HFFc6 (cell line): ENCODE data around the gene DMGDH. TPM values are rescaled to one million over a fixed set of nuclear protein-coding genes. Genes with fewer than 3 reads are reported as not detected.

ENCODE experiments used
- DNase-seq: peaks from one replicate; pipeline ENCODE4 v3.0.0-alpha.2; 2018
- H3K27ac Mint-ChIP-seq: 2 replicates; pipeline ENCODE4 v1.8.0; 2020; ENCODE audit warnings: mild to moderate bottlenecking, mixed read lengths
- H3K27me3 Mint-ChIP-seq: 2 replicates; pipeline ENCODE4 v1.8.0; 2021; ENCODE audit warnings: mild to moderate bottlenecking, moderate library complexity, mixed read lengths; ENCODE audit not compliant: insufficient read depth
- H3K36me3 Mint-ChIP-seq: 2 replicates; pipeline ENCODE4 v1.8.0; 2021; ENCODE audit warnings: low read depth, mixed read lengths
- H3K4me1 Mint-ChIP-seq: 2 replicates; pipeline ENCODE4 v1.8.0; 2020; ENCODE audit warnings: low read depth, mixed read lengths
- H3K4me3 Mint-ChIP-seq: 2 replicates; pipeline ENCODE4 v1.8.0; 2020; ENCODE audit warnings: mild to moderate bottlenecking, moderate library complexity, mixed read lengths
- H3K9me3 Mint-ChIP-seq: 2 replicates; pipeline ENCODE4 v1.8.0; 2020; ENCODE audit warnings: mild to moderate bottlenecking, mixed read lengths
- total RNA-seq, 6 experiments: library from RNA; stranded (reverse); fragmentation: NEBNext Ultra II Directional; extraction: Animal tissue kit (Norgen Biotek cat#: 25700); gene quantifications; 2 replicates in 1 of 6; 3 replicates in 5 of 6; pipeline ENCODE4 v1.2.3, GENCODE V29; 2021
- TF ChIP-seq, protein P1 (sequence below): fragments of 200-600 bp; sonication (generic); IDR thresholded peaks from 2 replicates; pipeline ENCODE4 v1.5.0; 2021; ENCODE audit warnings: antibody characterized with exemption, mild to moderate bottlenecking

Gene DMGDH
- total RNA-seq, 6 experiments from 2014 or later: 0.18 to 0.58 (median 0.52) TPM; not detected in 1

DNA sequence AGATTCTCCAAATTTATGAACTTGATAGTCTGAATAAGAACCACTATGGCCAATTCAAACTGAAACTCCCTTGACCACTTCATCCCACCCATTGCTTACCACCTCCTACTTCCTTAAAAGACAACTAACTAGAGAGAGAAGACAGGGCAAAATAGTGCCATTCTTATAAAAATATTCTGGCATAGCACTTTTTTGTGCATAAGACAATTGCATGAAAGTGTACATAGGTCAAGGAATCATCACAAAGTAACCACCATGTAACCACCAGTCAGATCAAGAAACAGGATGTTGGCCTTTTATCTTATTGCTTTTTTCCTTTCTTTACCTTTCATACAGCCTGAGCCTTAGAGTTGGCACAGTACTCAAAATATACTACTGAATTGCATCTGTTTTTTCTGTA lies 76.3 kb downstream of the DMGDH start:
- H3K4me1 Mint-ChIP-seq: no peaks in the 10 kb centered on the region
- no peak for DNase-seq

DNA sequence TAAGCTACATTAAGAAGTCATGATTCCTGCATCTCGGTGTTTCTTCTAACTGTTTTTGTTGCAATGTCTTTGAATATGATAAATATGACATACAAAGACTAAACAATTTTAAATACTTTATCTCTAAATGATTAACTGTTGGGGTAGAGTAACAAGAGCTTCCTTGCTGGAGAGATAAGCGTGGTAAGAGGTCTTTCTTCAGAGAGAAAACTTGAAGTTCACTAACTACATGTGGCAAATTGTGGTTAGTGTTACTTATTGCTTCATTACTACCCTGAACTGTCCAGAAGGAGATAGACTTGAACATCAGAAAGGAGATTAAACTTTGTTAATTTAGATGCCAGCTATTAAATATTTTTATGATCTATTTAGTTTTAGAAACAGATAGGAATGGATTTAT lies 77.3 kb downstream of the DMGDH start:
- TF ChIP-seq, protein P1, sequence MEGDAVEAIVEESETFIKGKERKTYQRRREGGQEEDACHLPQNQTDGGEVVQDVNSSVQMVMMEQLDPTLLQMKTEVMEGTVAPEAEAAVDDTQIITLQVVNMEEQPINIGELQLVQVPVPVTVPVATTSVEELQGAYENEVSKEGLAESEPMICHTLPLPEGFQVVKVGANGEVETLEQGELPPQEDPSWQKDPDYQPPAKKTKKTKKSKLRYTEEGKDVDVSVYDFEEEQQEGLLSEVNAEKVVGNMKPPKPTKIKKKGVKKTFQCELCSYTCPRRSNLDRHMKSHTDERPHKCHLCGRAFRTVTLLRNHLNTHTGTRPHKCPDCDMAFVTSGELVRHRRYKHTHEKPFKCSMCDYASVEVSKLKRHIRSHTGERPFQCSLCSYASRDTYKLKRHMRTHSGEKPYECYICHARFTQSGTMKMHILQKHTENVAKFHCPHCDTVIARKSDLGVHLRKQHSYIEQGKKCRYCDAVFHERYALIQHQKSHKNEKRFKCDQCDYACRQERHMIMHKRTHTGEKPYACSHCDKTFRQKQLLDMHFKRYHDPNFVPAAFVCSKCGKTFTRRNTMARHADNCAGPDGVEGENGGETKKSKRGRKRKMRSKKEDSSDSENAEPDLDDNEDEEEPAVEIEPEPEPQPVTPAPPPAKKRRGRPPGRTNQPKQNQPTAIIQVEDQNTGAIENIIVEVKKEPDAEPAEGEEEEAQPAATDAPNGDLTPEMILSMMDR: no peak
- H3K27ac Mint-ChIP-seq: no peak overlapping the region
- no peaks in the 10 kb centered on the region; the same call in 1 of the 2 replicates for H3K27me3 Mint-ChIP-seq
- DNase-seq: no peak
- H3K36me3 Mint-ChIP-seq: no peaks in the 10 kb centered on the region
- H3K4me3 Mint-ChIP-seq: no peak overlapping the region
- H3K9me3 Mint-ChIP-seq: no peaks in the 10 kb centered on the region
- H3K4me1 Mint-ChIP-seq: no peaks in the 10 kb centered on the region

More for the DNA sequence above, 76.3 kb downstream of the DMGDH start:
- Mint-ChIP-seq H3K4me3 (no peak overlapping the region), H3K36me3 (no peaks in the 10 kb centered on the region), H3K27ac (no peak overlapping the region), H3K27me3 (no peaks in the 10 kb centered on the region; the same call in 1 of the 2 replicates), H3K9me3 (no peaks in the 10 kb centered on the region)
- TF ChIP-seq, protein P1: no peak

DNA sequence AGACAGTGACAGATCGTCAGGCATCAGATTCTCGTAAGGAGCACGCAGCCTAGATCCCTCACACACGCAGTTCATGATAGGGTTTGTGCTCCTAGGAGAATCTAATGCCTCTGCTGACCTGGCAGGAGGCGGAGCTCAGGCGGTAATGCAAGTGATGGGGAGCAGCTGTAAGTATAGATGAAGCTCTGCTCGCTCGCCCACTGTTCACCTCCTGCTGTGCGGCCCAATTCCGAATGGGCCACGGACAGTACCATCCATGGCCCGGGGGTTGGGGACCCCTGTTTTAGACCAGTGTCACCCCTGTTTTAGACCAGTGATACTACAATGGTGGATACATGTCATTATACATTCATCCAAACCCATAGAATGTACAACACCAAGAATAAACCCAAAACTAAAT lies 80.4 kb downstream of the DMGDH start:
- Mint-ChIP-seq H3K27me3 (no peaks in the 10 kb centered on the region; the same call in 1 of the 2 replicates), H3K27ac (no peak overlapping the region), H3K4me1 (peaks cover 14% of the 10 kb centered on the region), H3K4me3 (no peak overlapping the region), H3K9me3 (no peaks in the 10 kb centered on the region), H3K36me3 (no peaks in the 10 kb centered on the region)
- TF ChIP-seq, protein P1: no peak
- no peak for DNase-seq

DNA sequence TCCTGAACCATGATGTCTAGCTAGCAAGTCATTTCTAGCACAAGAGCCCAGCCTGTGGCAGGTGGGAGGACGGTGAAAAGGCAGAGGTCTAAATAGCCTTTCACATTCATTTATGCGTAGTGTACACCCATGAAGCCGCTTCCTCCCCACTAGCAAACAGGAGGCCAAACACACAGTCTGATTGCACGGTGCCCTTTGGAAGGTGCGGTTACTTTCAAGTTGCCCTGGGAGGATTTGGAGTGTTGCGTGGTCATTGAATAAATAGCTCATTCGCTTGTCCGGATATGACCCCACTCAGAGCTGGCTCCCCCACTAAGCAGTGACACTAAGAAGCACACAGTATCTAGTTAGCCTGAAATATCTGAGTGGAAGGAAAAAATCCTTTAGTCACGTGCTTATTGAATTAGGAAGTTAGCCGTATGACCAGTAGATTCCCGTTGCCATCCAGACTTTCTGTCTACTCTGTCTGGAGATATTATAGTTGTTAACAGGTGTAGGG lies 83.7 kb downstream of the DMGDH start:
- H3K27ac Mint-ChIP-seq: peak overlapping the region; percentile 91
- peaks cover 39% of the 10 kb centered on the region for H3K4me1 Mint-ChIP-seq
- H3K36me3 Mint-ChIP-seq: no peaks in the 10 kb centered on the region
- H3K27me3 Mint-ChIP-seq: no peaks in the 10 kb centered on the region
- H3K9me3 Mint-ChIP-seq: no peaks in the 10 kb centered on the region
- peak overlapping the region; percentile 95 for H3K4me3 Mint-ChIP-seq
- peak; percentile 29 for DNase-seq
- TF ChIP-seq, protein P1: no peak

DNA sequence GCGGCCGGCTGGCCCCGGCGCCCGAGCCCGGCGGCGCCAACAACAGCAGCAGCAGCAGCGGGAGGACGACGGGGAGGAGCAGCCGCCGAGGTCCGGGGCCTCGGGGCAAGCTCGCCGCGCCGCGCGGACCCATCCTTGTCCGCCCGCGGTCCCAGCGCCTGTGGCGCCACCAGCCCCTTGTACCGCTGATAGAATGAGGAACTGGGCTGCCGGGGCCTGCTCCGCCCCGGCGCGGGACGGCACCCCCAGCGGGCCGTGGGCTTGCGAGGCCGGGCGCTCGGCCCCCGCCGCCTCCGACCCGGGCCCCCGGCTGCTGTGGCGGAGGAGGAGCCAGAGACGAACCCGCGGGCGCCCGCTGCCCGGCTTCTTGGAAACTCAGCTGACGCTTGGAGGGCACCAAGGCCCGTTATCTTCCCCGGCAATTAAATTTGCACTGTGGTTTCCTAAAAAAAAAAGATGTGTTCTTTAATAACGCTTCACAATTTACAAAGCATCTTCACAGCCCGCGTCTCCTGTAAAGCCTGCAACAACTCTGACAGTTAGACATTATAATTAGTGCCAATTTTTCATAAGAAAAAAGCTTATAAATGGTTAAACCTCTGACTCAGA lies 84.3 kb downstream of the DMGDH start, which contains the start of gene ARSB:
Gene ARSB, minus strand, starts transcription at position 195 of the 609 bp plus-strand sequence. Its CDS starts 62 bp downstream, at position 133.
- H3K27ac Mint-ChIP-seq: peak within 1 kb of the TSS; percentile 91
- no peaks in the 10 kb centered on the region for H3K27me3 Mint-ChIP-seq
- TF ChIP-seq, protein P1: no peak
- peak within 1 kb of the TSS; percentile 95 for H3K4me3 Mint-ChIP-seq
- peaks cover 44% of the 10 kb centered on the region for H3K4me1 Mint-ChIP-seq
- no peaks in the 10 kb centered on the region for H3K36me3 Mint-ChIP-seq
- H3K9me3 Mint-ChIP-seq: no peaks in the 10 kb centered on the region
- no peak for DNase-seq
